HG02571 (cell line): ENCODE measurements around the gene AGER.

Experiments used
- ATAC-seq: cut with Tn5 transposase; IDR thresholded peaks from one replicate; pipeline ENCODE4 v1.9.1; 2021; ENCODE audit warnings: mild to moderate bottlenecking, moderate library complexity; ENCODE audit not compliant: unreplicated experiment

The AGER gene

GRCh38 chr6:32174416-32174815 is 9.6 kb downstream of the AGER start:
- no peak for ATAC-seq

- no peak for ATAC-seq
Observed at GRCh38 chr6:32173051-32173727, 10.9 kb downstream of the AGER start.

GRCh38 chr6:32171234-32171633 is 12.8 kb downstream of the AGER start:
- ATAC-seq = no peak

- ATAC-seq = no peak
Observed at GRCh38 chr6:32170294-32170693, 13.8 kb downstream of the AGER start.

- ATAC-seq = no peak
Observed at GRCh38 chr6:32168807-32169591, 15.1 kb downstream of the AGER start.

- ATAC-seq = no peak
Observed at GRCh38 chr6:32168350-32168749, 15.7 kb downstream of the AGER start.

GRCh38 chr6:32167761-32168262 is 16.2 kb downstream of the AGER start:
- no peak for ATAC-seq

GRCh38 chr6:32167154-32167760 is 16.8 kb downstream of the AGER start:
- no peak for ATAC-seq

GRCh38 chr6:32166411-32167061 is 17.5 kb downstream of the AGER start:
- ATAC-seq = no peak

GRCh38 chr6:32164295-32164694 is 19.8 kb downstream of the AGER start, which contains the start of gene EGFL8:
EGFL8 (plus strand) TSS chr6:32164595; CDS start chr6:32166166, 1,571 bp downstream.
- no peak for ATAC-seq

GRCh38 chr6:32163559-32164258 is 20.3 kb downstream of the AGER start:
- no peak for ATAC-seq

GRCh38 chr6:32158052-32158451 is 26.0 kb downstream of the AGER start:
- ATAC-seq = no peak

GRCh38 chr6:32156891-32157290 is 27.2 kb downstream of the AGER start:
- no peak for ATAC-seq

- peak; percentile 50 for ATAC-seq
Observed at GRCh38 chr6:32154514-32155161, 29.4 kb downstream of the AGER start.

GRCh38 chr6:32153564-32154513 is 30.2 kb downstream of the AGER start, which contains the start of gene PPT2:
PPT2 (plus strand) TSS chr6:32154141; CDS start chr6:32154595, 454 bp downstream.
- ATAC-seq = peak; percentile 33

GRCh38 chr6:32152769-32153563 is 31.1 kb downstream of the AGER start:
- no peak for ATAC-seq

GRCh38 chr6:32151863-32152768 is 31.9 kb downstream of the AGER start, which contains the start of gene PRRT1:
PRRT1 (minus strand) TSS chr6:32151939; CDS start chr6:32151827, 112 bp downstream.
- no peak for ATAC-seq
